ENCODE data around the gene RAB3D.
A peak's percentile ranks its signal among the peaks of the same experiment; 100 is the strongest.

The RAB3D gene

GRCh38 chr19:11296264-11296663, 43.2 kb downstream of the RAB3D start:
- no peaks in the 10 kb centered on the region for H3K27me3 ChIP-seq (ENCODE audit: control insufficient read depth in 5 of 5, insufficient read depth in 4 of 5, low read length in 5 of 5)
- no peak overlapping the region for H3K27ac ChIP-seq (ENCODE audit: low read depth, low read length)
- no peak overlapping the region for H3K4me3 ChIP-seq (ENCODE audit: low read depth in 1 of 5, low read length in 5 of 5)
- H3K9me3 ChIP-seq (ENCODE audit: control insufficient read depth in 5 of 5, low read length in 5 of 5), result no peaks in the 10 kb centered on the region
- H3K36me3 ChIP-seq (ENCODE audit: control insufficient read depth in 5 of 5, insufficient read depth in 5 of 5, low read length in 5 of 5), result no peaks in the 10 kb centered on the region
- H3K4me1 ChIP-seq (ENCODE audit: control insufficient read depth in 5 of 5, insufficient read depth in 5 of 5, low read length in 5 of 5), result peaks cover 6 to 19% (median 12%) of the 10 kb centered on the region in 5 donors
- peak overlapping the region in 1 of 5 donors; percentile 8 for H3K9ac ChIP-seq (ENCODE audit: low read length in 5 of 5)

- Histone ChIP-seq H3K9me3 (ENCODE audit: control insufficient read depth in 5 of 5, low read length in 5 of 5) (no peaks in the 10 kb centered on the region), H3K27ac (ENCODE audit: low read depth, low read length) (no peak within 1 kb of the TSS), H3K27me3 (ENCODE audit: control insufficient read depth in 5 of 5, insufficient read depth in 4 of 5, low read length in 5 of 5) (no peaks in the 10 kb centered on the region), H3K4me1 (ENCODE audit: control insufficient read depth in 5 of 5, insufficient read depth in 5 of 5, low read length in 5 of 5) (peaks cover 6 to 19% (median 12%) of the 10 kb centered on the region in 5 donors), H3K4me3 (ENCODE audit: low read depth in 1 of 5, low read length in 5 of 5) (no peak within 1 kb of the TSS), H3K36me3 (ENCODE audit: control insufficient read depth in 5 of 5, insufficient read depth in 5 of 5, low read length in 5 of 5) (no peaks in the 10 kb centered on the region), H3K9ac (ENCODE audit: low read length in 5 of 5) (peak within 1 kb of the TSS in 1 of 5 donors; percentile 8)
Observed at GRCh38 chr19:11295665-11296245, 43.7 kb downstream of the RAB3D start, which contains the start of gene TSPAN16. Gene TSPAN16 (plus strand): TSS chr19:11296160. CDS start chr19:11296298, 138 bp downstream.

- Histone ChIP-seq H3K36me3 (ENCODE audit: control insufficient read depth in 5 of 5, insufficient read depth in 5 of 5, low read length in 5 of 5) (no peaks in the 10 kb centered on the region), H3K27me3 (ENCODE audit: control insufficient read depth in 5 of 5, insufficient read depth in 4 of 5, low read length in 5 of 5) (no peaks in the 10 kb centered on the region), H3K9me3 (ENCODE audit: control insufficient read depth in 5 of 5, low read length in 5 of 5) (no peaks in the 10 kb centered on the region), H3K4me1 (ENCODE audit: control insufficient read depth in 5 of 5, insufficient read depth in 5 of 5, low read length in 5 of 5) (peaks cover 6 to 19% (median 12%) of the 10 kb centered on the region in 5 donors), H3K4me3 (ENCODE audit: low read depth in 1 of 5, low read length in 5 of 5) (no peak overlapping the region), H3K9ac (ENCODE audit: low read length in 5 of 5) (no peak overlapping the region), H3K27ac (ENCODE audit: low read depth, low read length) (no peak overlapping the region)
Observed at GRCh38 chr19:11295180-11295579, 44.3 kb downstream of the RAB3D start.

- H3K9me3 ChIP-seq (ENCODE audit: control insufficient read depth in 5 of 5, low read length in 5 of 5), result no peaks in the 10 kb centered on the region
- H3K4me3 ChIP-seq (ENCODE audit: low read depth in 1 of 5, low read length in 5 of 5), result peak overlapping the region; percentile 22 to 53 (median 37)
- no peaks in the 10 kb centered on the region for H3K27me3 ChIP-seq (ENCODE audit: control insufficient read depth in 5 of 5, insufficient read depth in 4 of 5, low read length in 5 of 5)
- peaks cover 6 to 19% (median 12%) of the 10 kb centered on the region in 5 donors for H3K4me1 ChIP-seq (ENCODE audit: control insufficient read depth in 5 of 5, insufficient read depth in 5 of 5, low read length in 5 of 5)
- H3K27ac ChIP-seq (ENCODE audit: low read depth, low read length), result peak overlapping the region; percentile 10
- H3K36me3 ChIP-seq (ENCODE audit: control insufficient read depth in 5 of 5, insufficient read depth in 5 of 5, low read length in 5 of 5), result no peaks in the 10 kb centered on the region
- H3K9ac ChIP-seq (ENCODE audit: low read length in 5 of 5), result no peak overlapping the region
Observed at GRCh38 chr19:11293433-11294389, 45.7 kb downstream of the RAB3D start.

GRCh38 chr19:11291991-11292390, 47.5 kb downstream of the RAB3D start:
- H3K27ac ChIP-seq (ENCODE audit: low read depth, low read length), result no peak overlapping the region

GRCh38 chr19:11291415-11291814, 48.0 kb downstream of the RAB3D start:
- Histone ChIP-seq H3K9me3 (ENCODE audit: control insufficient read depth in 5 of 5, low read length in 5 of 5) (no peaks in the 10 kb centered on the region), H3K9ac (ENCODE audit: low read length in 5 of 5) (no peak overlapping the region), H3K27me3 (ENCODE audit: control insufficient read depth in 5 of 5, insufficient read depth in 4 of 5, low read length in 5 of 5) (no peaks in the 10 kb centered on the region), H3K36me3 (ENCODE audit: control insufficient read depth in 5 of 5, insufficient read depth in 5 of 5, low read length in 5 of 5) (no peaks in the 10 kb centered on the region), H3K4me1 (ENCODE audit: control insufficient read depth in 5 of 5, insufficient read depth in 5 of 5, low read length in 5 of 5) (peaks cover 5 to 19% (median 13%) of the 10 kb centered on the region in 5 donors), H3K27ac (ENCODE audit: low read depth, low read length) (no peak overlapping the region), H3K4me3 (ENCODE audit: low read depth in 1 of 5, low read length in 5 of 5) (no peak overlapping the region)

More at GRCh38 chr19:11291991-11292390, 47.5 kb downstream of the RAB3D start:
- Histone ChIP-seq H3K9me3 (ENCODE audit: control insufficient read depth in 5 of 5, low read length in 5 of 5) (no peaks in the 10 kb centered on the region), H3K36me3 (ENCODE audit: control insufficient read depth in 5 of 5, insufficient read depth in 5 of 5, low read length in 5 of 5) (no peaks in the 10 kb centered on the region), H3K27me3 (ENCODE audit: control insufficient read depth in 5 of 5, insufficient read depth in 4 of 5, low read length in 5 of 5) (no peaks in the 10 kb centered on the region), H3K9ac (ENCODE audit: low read length in 5 of 5) (no peak overlapping the region), H3K4me1 (ENCODE audit: control insufficient read depth in 5 of 5, insufficient read depth in 5 of 5, low read length in 5 of 5) (peaks cover 6 to 20% (median 14%) of the 10 kb centered on the region in 5 donors), H3K4me3 (ENCODE audit: low read depth in 1 of 5, low read length in 5 of 5) (no peak overlapping the region)

GRCh38 chr19:11290256-11290655, 49.2 kb downstream of the RAB3D start:
- no peak overlapping the region for H3K4me3 ChIP-seq (ENCODE audit: low read depth in 1 of 5, low read length in 5 of 5)
- no peak overlapping the region for H3K27ac ChIP-seq (ENCODE audit: low read depth, low read length)
- no peaks in the 10 kb centered on the region for H3K27me3 ChIP-seq (ENCODE audit: control insufficient read depth in 5 of 5, insufficient read depth in 4 of 5, low read length in 5 of 5)
- H3K4me1 ChIP-seq (ENCODE audit: control insufficient read depth in 5 of 5, insufficient read depth in 5 of 5, low read length in 5 of 5), result peaks cover 2 to 12% (median 9%) of the 10 kb centered on the region in 5 donors
- no peaks in the 10 kb centered on the region for H3K9me3 ChIP-seq (ENCODE audit: control insufficient read depth in 5 of 5, low read length in 5 of 5)
- no peak overlapping the region for H3K9ac ChIP-seq (ENCODE audit: low read length in 5 of 5)
- H3K36me3 ChIP-seq (ENCODE audit: control insufficient read depth in 5 of 5, insufficient read depth in 5 of 5, low read length in 5 of 5), result no peaks in the 10 kb centered on the region

GRCh38 chr19:11288349-11288748, 51.1 kb downstream of the RAB3D start:
- Histone ChIP-seq H3K9me3 (ENCODE audit: control insufficient read depth in 5 of 5, low read length in 5 of 5) (no peaks in the 10 kb centered on the region), H3K9ac (ENCODE audit: low read length in 5 of 5) (no peak overlapping the region), H3K27ac (ENCODE audit: low read depth, low read length) (no peak overlapping the region), H3K4me1 (ENCODE audit: control insufficient read depth in 5 of 5, insufficient read depth in 5 of 5, low read length in 5 of 5) (peaks cover 0 to 5% (median 1%) of the 10 kb centered on the region in 5 donors), H3K36me3 (ENCODE audit: control insufficient read depth in 5 of 5, insufficient read depth in 5 of 5, low read length in 5 of 5) (no peaks in the 10 kb centered on the region), H3K27me3 (ENCODE audit: control insufficient read depth in 5 of 5, insufficient read depth in 4 of 5, low read length in 5 of 5) (no peaks in the 10 kb centered on the region), H3K4me3 (ENCODE audit: low read depth in 1 of 5, low read length in 5 of 5) (no peak overlapping the region)

GRCh38 chr19:11286312-11286974, 53.0 kb downstream of the RAB3D start:
- Histone ChIP-seq H3K27ac (ENCODE audit: low read depth, low read length) (no peak overlapping the region), H3K4me3 (ENCODE audit: low read depth in 1 of 5, low read length in 5 of 5) (no peak overlapping the region), H3K9ac (ENCODE audit: low read length in 5 of 5) (no peak overlapping the region), H3K4me1 (ENCODE audit: control insufficient read depth in 5 of 5, insufficient read depth in 5 of 5, low read length in 5 of 5) (peaks cover 0 to 3% (median 0%) of the 10 kb centered on the region in 5 donors), H3K27me3 (ENCODE audit: control insufficient read depth in 5 of 5, insufficient read depth in 4 of 5, low read length in 5 of 5) (no peaks in the 10 kb centered on the region), H3K9me3 (ENCODE audit: control insufficient read depth in 5 of 5, low read length in 5 of 5) (no peaks in the 10 kb centered on the region), H3K36me3 (ENCODE audit: control insufficient read depth in 5 of 5, insufficient read depth in 5 of 5, low read length in 5 of 5) (no peaks in the 10 kb centered on the region)

All from subcutaneous abdominal adipose tissue (tissue), 5 donors.